NCI-H82 treated with DMSO at 0.1 percent for 48 hours (cell line): ENCODE measurements around the gene PLEKHS1.
"Not testable (repeated sequence)": the region's sequence is repeated elsewhere in the genome, so short reads cannot be mapped to it uniquely, and the experiment has no call there.

Source experiments
- DNase-seq: peaks from one replicate; lab custom pipeline; 2025; ENCODE audit not compliant: unreplicated experiment; lab: John Stamatoyannopoulos, UW

PLEKHS1 gene

DNA sequence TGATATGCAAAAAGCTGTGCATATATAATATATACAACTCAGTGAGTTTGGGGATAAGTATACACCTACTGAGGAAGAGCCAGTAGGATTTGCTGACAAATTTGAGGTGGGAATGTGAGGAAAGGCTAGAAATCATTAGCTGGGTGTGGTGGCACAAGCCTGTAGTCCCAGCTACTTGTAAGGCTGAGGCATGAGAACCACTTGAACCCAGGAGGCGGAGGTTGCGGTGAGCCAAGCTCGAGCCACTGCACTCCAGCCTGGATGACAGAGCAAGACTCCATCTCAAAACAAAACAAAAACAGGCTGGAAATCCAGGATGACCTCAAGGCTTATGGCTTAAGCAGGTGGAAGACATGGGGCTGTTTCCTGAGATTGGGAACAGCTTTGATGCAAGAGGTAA, 10.6 kb upstream of the PLEKHS1 start:
- no peak for DNase-seq

DNA sequence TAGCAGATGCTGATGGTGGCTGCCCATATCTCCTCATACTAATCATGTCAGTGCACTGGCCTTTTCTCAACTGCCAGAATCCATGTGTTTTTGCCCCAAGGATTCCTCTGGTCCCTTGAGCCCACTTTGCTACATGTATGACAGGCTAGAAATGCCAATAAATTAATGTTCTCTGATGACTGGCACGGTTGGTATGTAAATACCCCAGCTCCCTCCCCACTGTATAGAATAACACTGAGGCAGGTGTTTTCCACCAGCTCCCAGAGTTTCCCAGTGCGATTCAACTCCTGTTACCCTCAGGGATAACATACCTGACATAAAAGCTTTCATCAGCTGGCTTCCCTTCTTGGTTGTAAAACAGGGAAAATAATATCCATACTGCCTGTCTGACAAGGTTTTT, 9.0 kb upstream of the PLEKHS1 start:
- DNase-seq, result no peak

GRCh38 chr10:113743594-113743993, 7.9 kb upstream of the PLEKHS1 start:
- no peak for DNase-seq

GRCh38 chr10:113745374-113745773, 6.1 kb upstream of the PLEKHS1 start:
- no peak for DNase-seq

DNA sequence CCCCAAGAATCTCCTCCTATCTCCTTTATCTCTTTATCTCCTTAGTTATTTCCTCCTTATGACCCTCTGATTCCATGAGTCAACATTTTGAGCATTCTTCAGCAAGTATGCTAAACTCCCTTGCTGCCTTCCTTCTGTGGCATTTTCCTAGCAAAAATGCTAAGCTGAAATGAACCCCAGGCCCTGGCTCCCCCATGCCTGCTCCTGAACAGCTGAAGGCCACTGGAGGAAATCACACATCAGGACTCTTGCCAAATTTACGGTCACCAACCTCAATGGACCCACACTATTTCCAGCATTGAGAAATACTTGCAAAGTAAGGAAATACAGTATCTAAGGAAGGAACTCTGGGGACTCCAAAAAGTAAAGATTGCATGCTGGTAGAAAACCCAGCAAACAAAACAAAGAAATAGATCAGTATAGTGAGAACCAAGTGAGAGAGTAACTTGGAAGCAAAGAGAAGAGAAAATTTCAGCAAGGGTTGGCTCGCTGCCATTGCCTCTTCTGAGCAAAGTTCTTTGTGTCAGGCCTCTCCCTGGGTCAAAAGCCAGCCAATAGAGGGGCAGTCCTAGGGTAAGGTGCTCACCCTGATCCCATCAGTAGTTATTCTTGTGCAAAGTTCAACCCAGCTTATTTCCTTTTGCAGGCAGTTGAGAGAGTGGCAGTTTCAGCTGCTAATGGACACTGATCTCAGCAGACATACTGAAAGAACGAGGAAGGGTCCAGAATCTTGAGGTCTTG, 5.1 kb upstream of the PLEKHS1 start:
- DNase-seq, result no peak

- no peak for DNase-seq
These were observed 1.1 kb downstream of the PLEKHS1 start for GRCh38 chr10:113752553-113752952.

- no peak for DNase-seq
These were observed 1.7 kb downstream of the PLEKHS1 start for GRCh38 chr10:113753020-113753692.

DNA sequence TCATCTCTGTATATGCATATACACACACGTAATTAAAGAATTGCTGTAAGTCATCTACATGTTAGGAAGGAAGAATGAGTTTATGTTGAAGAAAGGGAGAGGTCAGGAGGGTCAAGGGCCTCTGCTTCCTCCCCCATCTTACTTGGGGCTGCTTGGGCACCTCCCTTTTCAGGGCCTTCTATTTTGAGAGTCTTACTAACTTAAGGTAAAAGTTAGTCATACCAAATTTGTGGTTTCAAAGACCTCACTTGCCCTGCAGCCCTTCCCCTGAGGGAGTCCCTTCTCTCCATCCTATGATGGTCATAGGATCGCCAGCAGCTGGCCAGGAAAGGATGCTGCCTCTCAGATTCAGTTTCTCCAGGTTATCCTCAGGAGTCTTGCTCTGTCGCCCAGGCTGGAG, 2.6 kb downstream of the PLEKHS1 start:
- no peak for DNase-seq

- DNase-seq, result no peak
These were observed 3.3 kb downstream of the PLEKHS1 start for GRCh38 chr10:113754768-113755167.

DNA sequence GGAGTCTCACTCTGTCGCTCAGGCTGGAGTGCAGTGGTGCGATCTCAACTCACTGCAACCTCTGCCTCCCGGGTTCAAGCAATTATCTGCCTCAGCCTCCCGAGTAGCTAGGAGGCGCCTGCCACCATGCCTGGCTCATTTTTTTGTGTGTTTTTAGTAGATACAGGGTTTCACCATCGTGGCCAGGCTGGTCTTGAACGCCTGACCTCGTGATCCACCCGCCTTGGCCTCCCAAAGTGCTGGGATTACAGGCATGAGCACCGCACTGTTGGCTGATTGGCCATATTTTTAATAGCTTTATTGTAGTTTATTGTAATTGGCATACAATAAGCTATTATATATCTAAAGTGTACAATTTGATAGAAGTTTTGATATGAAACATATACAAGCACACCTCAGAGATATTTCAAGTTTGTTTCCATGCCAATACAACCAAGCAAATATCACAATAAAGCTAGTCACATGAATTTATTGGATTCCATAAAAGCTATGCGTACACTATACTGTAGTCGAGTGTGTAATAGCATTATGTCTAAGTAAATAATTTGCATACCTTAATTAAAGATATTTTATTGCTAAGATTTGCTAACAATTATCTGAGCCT, 5.6 kb downstream of the PLEKHS1 start:
- DNase-seq, result no peak

- DNase-seq, result no peak
These were observed 10.6 kb downstream of the PLEKHS1 start for GRCh38 chr10:113762083-113762482.

DNA sequence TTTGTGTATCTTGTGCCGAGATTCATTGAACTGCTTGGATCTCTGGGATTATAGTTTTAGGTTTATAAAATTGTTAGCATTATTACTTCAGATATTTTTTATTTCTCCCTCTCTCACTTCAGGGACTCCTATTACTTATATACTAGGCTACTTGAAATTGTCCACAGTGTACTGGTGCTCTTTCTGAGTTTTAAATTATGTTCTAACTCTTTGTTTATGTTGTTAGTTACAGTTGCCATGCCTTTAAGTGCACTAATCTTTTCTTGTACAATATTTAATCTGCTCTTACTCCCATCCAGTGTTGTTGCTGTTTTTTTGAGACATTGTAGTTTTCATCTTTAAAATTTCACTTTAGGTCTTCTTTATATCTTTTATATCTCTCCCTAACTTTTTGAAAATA, 13.1 kb downstream of the PLEKHS1 start:
- no peak for DNase-seq

GRCh38 chr10:113765910-113766309, 14.4 kb downstream of the PLEKHS1 start:
- no peak for DNase-seq

GRCh38 chr10:113767222-113767621, 15.7 kb downstream of the PLEKHS1 start:
- no peak for DNase-seq

DNA sequence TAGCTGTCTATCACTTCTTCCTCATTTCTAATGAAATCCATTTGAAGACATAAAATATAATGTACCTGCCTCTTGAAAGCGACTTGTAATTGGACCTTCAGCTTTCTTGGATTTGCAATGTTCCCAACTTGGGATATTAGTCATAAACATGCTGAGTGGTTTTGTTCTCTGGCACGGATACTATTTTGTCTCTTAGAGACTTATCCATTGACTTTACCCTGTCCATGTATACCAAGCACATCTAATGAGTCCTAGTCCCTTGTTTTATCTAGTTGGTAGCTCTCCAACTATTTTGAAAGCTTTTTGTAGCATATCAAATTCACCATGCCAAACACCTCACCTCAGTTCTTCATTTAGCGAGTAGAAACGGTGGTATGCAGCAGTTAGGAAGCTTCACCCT, 18.9 kb downstream of the PLEKHS1 start:
- DNase-seq, result no peak

DNA sequence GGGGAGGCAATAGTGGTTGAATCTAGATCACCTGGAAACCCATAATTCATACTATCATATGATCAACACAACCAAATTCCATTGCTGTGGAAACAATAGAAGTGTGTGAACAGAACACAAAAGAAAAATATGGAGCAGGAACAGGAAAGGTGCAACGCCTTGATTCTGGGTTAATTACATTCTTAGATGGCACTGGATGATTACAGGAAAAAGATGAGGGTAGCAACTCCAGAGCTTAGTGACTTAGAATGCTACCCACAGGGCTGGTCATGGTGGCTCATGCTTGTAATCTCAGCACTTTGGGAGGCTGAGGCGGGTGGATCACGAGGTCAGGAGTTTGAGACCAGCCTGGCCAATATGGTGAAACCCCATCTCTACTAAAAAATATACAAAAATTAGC, 19.6 kb downstream of the PLEKHS1 start:
- DNase-seq, result not testable (repeated sequence)

DNA sequence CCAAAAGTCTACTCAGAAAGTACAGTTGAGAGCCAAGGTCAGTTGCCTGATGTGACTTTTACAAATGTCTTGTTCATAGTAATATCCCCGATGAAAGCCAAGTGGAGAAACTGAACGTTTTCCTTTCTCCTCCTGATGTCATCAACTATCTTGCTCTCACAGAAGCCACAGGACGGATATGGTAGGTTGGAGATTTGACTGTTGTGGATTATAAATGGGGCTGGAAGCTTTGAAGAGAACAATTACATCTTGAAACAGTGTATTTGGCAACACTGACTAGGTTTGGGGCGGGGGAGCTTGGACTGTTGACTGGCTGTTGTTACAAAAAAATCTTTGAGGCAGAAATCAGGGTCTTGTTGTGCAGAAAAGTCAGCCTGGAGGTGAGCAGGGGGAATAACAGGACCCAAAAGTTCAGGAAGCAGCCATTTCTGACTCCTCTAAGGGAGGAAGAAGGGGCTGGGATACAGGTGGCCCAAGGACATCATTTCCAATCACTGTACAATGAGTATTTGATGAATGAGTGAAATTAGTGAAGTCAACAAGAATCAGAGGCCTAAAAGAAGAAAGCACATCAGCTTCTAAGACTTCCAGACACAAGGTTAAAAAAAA, 24.3 kb downstream of the PLEKHS1 start:
- no peak for DNase-seq

GRCh38 chr10:113776553-113776952, 25.1 kb downstream of the PLEKHS1 start:
- DNase-seq, result no peak

DNA sequence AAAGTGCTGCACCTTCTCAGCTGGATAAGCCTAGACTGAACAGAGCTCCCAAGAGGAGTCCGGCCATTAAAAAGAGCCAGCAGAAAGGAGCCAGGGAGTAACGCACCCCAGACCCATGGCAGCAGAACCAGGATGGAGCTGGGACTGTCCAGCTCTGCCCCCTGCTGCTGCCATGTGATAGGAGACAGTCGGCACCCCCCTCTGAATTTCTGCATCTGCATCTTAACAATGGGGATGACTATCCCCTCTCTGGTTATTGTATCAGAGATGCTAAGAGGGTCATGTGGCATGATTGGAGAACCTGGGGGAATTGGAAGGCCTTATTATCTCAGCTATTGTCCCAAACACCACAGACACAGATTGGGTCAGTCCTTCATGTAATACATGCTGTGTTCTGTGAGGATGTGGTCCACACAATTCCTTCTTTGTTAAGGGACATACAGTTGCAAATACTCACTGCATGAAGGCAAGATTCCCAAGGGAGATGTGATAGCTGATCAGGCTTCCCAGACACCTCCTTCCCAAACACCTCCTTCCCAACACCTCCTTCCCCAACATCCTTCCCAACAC, 29.3 kb downstream of the PLEKHS1 start:
- DNase-seq, result no peak

GRCh38 chr10:113782367-113782766, 30.9 kb downstream of the PLEKHS1 start:
- no peak for DNase-seq

GRCh38 chr10:113782986-113783704, 31.7 kb downstream of the PLEKHS1 start:
- no peak for DNase-seq
